Daoy (cell line): Measurements from ENCODE around the gene TESMIN. TPM values are rescaled to one million over a fixed set of nuclear protein-coding genes. Genes with fewer than 3 reads are reported as not detected.

ENCODE experiments used
- DNase-seq: peaks from one replicate; pipeline ENCODE4 v3.0.0-alpha.2; 2015; ENCODE audit warnings: low read depth
- total RNA-seq: library from RNA; depleted of rRNA; stranded (reverse); fragments of >200 nt; shearing (Covaris generic); gene quantifications from 2 replicates; pipeline ENCODE4 v1.2.3, GENCODE V29; 2014; rRNA removed

Gene TESMIN
- total RNA-seq, 1 experiment from 2014 or later: 1.2 TPM

DNA sequence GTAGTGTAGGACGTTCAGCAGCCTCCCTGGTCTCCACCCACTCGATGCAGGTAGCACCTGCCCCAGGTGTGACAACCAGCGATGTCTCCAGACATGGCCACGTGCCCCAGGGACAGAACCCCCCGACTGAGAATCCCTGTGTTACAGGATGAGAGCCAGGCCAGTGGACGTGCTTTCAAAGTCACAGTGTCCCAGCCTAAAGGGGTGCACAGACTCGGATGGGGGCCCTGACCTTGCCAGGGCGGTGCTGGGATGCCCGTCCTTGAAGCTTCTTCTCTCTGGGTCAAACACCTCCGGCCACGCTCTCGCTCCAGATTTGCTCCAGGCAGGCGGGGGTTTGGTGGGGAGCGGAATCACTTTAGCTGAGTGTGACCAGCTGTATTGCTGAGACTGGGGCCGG is 90.3 kb downstream of the TESMIN start:
- DNase-seq: no peak

GRCh38 chr11:68660066-68660810 is 91.1 kb downstream of the TESMIN start:
- DNase-seq: no peak

DNA sequence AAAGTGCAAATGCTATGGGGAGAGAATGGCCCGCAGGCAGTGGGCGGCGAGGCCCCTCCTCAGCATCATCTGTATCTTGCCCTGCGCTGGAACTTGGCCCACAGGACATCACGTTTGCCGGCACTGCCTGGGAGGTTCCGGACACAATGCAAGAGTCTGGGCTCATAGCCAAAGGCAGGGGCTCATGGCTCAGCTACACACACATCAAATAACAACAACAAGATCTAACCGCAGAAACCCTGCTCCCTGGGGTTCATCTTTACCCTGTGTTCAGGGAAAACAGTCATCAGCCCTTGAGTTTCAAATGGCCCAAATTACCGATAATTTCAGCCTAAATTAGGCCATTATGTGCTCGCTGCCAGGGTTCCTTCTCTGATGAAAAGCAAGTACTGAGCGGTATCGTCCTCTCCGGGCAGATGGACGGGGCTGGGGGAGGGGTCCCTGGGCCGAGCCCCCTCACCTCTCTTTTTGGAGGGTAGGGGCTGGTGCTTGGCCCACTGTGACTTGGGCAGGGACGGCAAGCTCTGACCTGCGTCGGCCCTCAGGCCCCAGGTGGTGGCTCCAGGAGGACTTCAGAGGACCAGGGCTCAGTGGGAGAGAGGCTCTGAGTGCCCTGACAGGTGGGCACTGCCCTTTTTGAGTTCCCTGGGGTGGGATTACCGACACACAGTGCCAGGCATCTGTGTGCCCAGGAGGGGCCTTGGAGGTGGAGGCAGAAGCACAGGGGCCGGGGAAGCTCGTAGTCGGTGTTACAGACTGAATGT is 92.0 kb downstream of the TESMIN start:
- peak; percentile 93 for DNase-seq

DNA sequence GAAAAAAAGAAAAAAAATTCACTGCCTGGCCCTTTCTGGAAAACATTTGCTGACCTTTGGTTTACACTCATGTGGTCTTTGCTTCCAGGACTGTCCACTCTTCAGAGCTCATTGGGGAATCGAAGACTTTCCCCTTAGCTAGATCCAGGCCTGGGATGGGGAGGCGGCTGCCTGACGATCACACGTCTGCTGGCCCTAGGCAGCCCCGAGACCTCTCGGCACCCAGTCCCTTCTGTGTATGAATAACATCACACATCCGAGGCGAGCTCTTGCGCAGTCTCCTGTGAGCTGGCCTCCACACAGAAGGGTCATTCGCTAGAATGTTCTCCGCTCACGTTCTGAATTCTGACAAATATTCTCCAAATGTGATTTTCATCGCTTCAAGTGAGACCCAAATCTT is 92.7 kb downstream of the TESMIN start:
- DNase-seq: no peak

DNA sequence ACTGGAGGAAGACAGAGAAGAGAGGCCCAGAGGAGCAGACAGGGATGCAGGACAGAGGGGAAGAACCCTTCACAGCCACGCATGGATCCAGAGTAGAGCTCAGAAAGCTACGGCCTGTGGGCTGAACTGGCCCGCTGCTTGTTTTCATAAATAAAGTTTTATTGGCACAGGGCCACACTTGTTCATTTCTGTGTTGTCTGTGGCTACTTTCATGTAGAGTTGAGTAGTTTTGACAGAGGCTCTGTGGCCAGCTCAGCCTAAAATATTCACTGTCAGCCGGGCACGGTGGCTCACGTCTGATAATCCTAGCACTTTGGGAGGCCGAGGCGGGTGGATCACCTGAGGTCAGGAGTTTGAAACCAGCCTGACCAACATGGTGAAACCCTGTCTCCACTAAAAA is 93.2 kb downstream of the TESMIN start:
- no peak for DNase-seq

Other genes starting within 250 kb of the TESMIN start
- 5.1 and 8.3 TPM in 2 replicates for gene GAL, start 67.0 kb downstream of the TESMIN start, total RNA-seq
- gene CPT1A, start 90.4 kb upstream of the TESMIN start, total RNA-seq: 12.4 and 16.5 TPM in 2 replicates
- gene MRPL21, start 152.3 kb upstream of the TESMIN start, total RNA-seq: 111 and 163 TPM in 2 replicates
- gene IGHMBP2, start 152.4 kb upstream of the TESMIN start, total RNA-seq: 7.6 and 10.3 TPM in 2 replicates
- not detected in 2 replicates for gene MRGPRD, start 229.5 kb upstream of the TESMIN start, total RNA-seq